ENCODE data around the gene FNIP2.
"Not testable (repeated sequence)": the region's sequence is repeated elsewhere in the genome, so short reads cannot be mapped to it uniquely, and the experiment has no call there.

- not testable (repeated sequence) for TF ChIP-seq CTCF (IDR thresholded peaks at IDR 0.05 in 8 of 11, conservative IDR thresholded peaks at IDR 0.05 in 3 of 11); POLR2AphosphoS5 (IDR thresholded peaks at IDR 0.05); POLR2A (IDR thresholded peaks at IDR 0.05)
Observed at GRCh38 chr4:158900408-158900807, 131.6 kb downstream of the FNIP2 start.
